ENCODE data around the gene KCND2. TPM values are rescaled to one million over a fixed set of nuclear protein-coding genes. Genes with fewer than 3 reads are reported as not detected.

Gene KCND2
- polyA plus RNA-seq, 2 of the 4 experiments (the other 2 are of a cell fraction) = 0.01 TPM; not detected in 1

GRCh38 chr7:120680985-120681384 lies 408.0 kb downstream of the KCND2 start:
- FAIRE-seq = no peak
- DNase-seq (ENCODE audit: low read depth in 1 of 2, low spot score in 1 of 2) = no peak
- POLR2A ChIA-PET = no interaction called here
- Histone ChIP-seq H3K27ac (no peak overlapping the region), H3K9me3 (no peaks in the 10 kb centered on the region), H3K4me3 (no peak overlapping the region), H3K4me1 (no peaks in the 10 kb centered on the region), H3K4me2 (no peak overlapping the region)
- no peak for ATAC-seq
- TF ChIP-seq TP53 (CRISPR knock-in tag; IDR thresholded peaks at IDR 0.05) = no peak
- TF ChIP-seq CHD4 (IDR thresholded peaks at IDR 0.05; ENCODE audit: borderline replicate concordance) = no peak
- TF ChIP-seq, protein P1, sequence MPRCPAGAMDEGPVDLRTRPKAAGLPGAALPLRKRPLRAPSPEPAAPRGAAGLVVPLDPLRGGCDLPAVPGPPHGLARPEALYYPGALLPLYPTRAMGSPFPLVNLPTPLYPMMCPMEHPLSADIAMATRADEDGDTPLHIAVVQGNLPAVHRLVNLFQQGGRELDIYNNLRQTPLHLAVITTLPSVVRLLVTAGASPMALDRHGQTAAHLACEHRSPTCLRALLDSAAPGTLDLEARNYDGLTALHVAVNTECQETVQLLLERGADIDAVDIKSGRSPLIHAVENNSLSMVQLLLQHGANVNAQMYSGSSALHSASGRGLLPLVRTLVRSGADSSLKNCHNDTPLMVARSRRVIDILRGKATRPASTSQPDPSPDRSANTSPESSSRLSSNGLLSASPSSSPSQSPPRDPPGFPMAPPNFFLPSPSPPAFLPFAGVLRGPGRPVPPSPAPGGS (IDR thresholded peaks at IDR 0.05) = no peak
- no peak for TF ChIP-seq HMGXB4 (CRISPR knock-in tag; IDR thresholded peaks at IDR 0.05; ENCODE audit: borderline replicate concordance)
- no peak for TF ChIP-seq FOSB (CRISPR knock-in tag; IDR thresholded peaks at IDR 0.05)
- no peak for TF ChIP-seq CHD2 (IDR thresholded peaks at IDR 0.05; ENCODE audit: low read length, partially characterized antibody)
- no peak for TF ChIP-seq ZC3H11A (IDR thresholded peaks at IDR 0.05)
- TF ChIP-seq, protein P2, sequence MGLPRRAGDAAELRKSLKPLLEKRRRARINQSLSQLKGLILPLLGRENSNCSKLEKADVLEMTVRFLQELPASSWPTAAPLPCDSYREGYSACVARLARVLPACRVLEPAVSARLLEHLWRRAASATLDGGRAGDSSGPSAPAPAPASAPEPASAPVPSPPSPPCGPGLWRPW (IDR thresholded peaks at IDR 0.05) = no peak
- no peak for TF ChIP-seq E2F6 (IDR thresholded peaks at IDR 0.05; ENCODE audit: borderline replicate concordance, low read depth)
- no peak for TF ChIP-seq NR3C1 (IDR thresholded peaks at IDR 0.05)
- TF ChIP-seq EP300 (IDR thresholded peaks at IDR 0.05) = no peak
- no peak for TF ChIP-seq FOXS1 (CRISPR knock-in tag; IDR thresholded peaks at IDR 0.05)
- TF ChIP-seq RARB (CRISPR knock-in tag; IDR thresholded peaks at IDR 0.05) = no peak
- TF ChIP-seq NFE2L2 (conservative IDR thresholded peaks at IDR 0.05; ENCODE audit: low read length) = no peak
- CTCF ChIA-PET = no interaction called here
- 0% methylated on average over 1 of the region's 1 CpG for WGBS (ENCODE audit: missing lambda C conversion rate)

GRCh38 chr7:120684463-120684862 lies 411.5 kb downstream of the KCND2 start:
- Histone ChIP-seq H3K4me2 (no peak overlapping the region), H3K9me3 (no peaks in the 10 kb centered on the region), H3K27ac (no peak overlapping the region), H3K4me3 (no peak overlapping the region), H3K4me1 (no peaks in the 10 kb centered on the region)
- TF ChIP-seq RARB (CRISPR knock-in tag; IDR thresholded peaks at IDR 0.05) (no peak), PBX3 (IDR thresholded peaks at IDR 0.05) (no peak), SREBF2 (IDR thresholded peaks at IDR 0.05) (no peak), SMC3 (IDR thresholded peaks at IDR 0.05) (no peak), TP53 (CRISPR knock-in tag; IDR thresholded peaks at IDR 0.05) (no peak), JUN (IDR thresholded peaks at IDR 0.05) (no peak), EHMT2 (IDR thresholded peaks at IDR 0.05; ENCODE audit: low read depth) (no peak)
- TF ChIP-seq, protein P3, sequence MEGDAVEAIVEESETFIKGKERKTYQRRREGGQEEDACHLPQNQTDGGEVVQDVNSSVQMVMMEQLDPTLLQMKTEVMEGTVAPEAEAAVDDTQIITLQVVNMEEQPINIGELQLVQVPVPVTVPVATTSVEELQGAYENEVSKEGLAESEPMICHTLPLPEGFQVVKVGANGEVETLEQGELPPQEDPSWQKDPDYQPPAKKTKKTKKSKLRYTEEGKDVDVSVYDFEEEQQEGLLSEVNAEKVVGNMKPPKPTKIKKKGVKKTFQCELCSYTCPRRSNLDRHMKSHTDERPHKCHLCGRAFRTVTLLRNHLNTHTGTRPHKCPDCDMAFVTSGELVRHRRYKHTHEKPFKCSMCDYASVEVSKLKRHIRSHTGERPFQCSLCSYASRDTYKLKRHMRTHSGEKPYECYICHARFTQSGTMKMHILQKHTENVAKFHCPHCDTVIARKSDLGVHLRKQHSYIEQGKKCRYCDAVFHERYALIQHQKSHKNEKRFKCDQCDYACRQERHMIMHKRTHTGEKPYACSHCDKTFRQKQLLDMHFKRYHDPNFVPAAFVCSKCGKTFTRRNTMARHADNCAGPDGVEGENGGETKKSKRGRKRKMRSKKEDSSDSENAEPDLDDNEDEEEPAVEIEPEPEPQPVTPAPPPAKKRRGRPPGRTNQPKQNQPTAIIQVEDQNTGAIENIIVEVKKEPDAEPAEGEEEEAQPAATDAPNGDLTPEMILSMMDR (IDR thresholded peaks at IDR 0.05) = no peak
- TF ChIP-seq, protein P1 (IDR thresholded peaks at IDR 0.05) = no peak
- 28% methylated on average over 6 of the region's 6 CpGs for WGBS (ENCODE audit: missing lambda C conversion rate)
- FAIRE-seq = no peak
- DNase-seq (ENCODE audit: low read depth in 1 of 2, low spot score in 1 of 2) = no peak
- POLR2A ChIA-PET = no interaction called here
- ATAC-seq = no peak
- CTCF ChIA-PET = no interaction called here
